Measurements from ENCODE around the gene CNDP2.
"Not testable (repeated sequence)": the region's sequence is repeated elsewhere in the genome, so short reads cannot be mapped to it uniquely, and the experiment has no call there.

Gene CNDP2

GRCh38 chr18:74524097-74524496, 27.9 kb downstream of the CNDP2 start:
- peaks cover 15% of the 10 kb centered on the region for H3K27me3 Mint-ChIP-seq
- H3K9me3 Mint-ChIP-seq = no peaks in the 10 kb centered on the region
- DNase-seq = no peak
- no peak overlapping the region for H3K4me3 Mint-ChIP-seq
- H3K36me3 Mint-ChIP-seq = peaks cover 22% of the 10 kb centered on the region
- H3K4me1 Mint-ChIP-seq = no peaks in the 10 kb centered on the region
- CTCF ChIA-PET = no interaction called here
- no peak overlapping the region for H3K27ac Mint-ChIP-seq

DNA sequence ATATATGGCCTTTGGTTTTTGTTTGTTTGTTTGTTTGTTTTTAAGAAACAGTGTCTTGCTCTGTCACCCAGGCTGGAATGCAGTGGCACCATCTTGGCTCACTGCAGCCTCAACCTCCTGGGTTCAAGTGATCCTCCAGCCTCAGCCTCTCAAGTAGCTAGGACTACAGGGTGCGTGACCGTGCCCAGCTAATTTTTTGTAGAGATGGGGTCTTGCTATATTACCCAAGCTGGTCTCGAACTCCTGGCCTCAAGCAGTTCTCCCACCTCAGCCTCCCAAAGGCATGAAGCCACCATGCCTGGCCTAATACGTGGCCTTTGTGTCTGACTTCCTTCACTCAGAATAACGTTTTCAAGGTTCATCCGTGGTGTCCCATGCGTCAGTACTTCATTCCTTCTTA, 28.8 kb downstream of the CNDP2 start:
- Mint-ChIP-seq H3K27me3 (peaks cover 17% of the 10 kb centered on the region), H3K36me3 (peaks cover 14% of the 10 kb centered on the region)
- CTCF ChIA-PET, H3K9me3 Mint-ChIP-seq, DNase-seq, H3K4me1 Mint-ChIP-seq, H3K27ac Mint-ChIP-seq, H3K4me3 Mint-ChIP-seq: not testable (repeated sequence)

GRCh38 chr18:74525741-74526140, 29.6 kb downstream of the CNDP2 start:
- Mint-ChIP-seq H3K4me1 (no peaks in the 10 kb centered on the region), H3K9me3 (no peaks in the 10 kb centered on the region), H3K27ac (no peak overlapping the region), H3K36me3 (peaks cover 6% of the 10 kb centered on the region), H3K4me3 (no peak overlapping the region), H3K27me3 (peaks cover 25% of the 10 kb centered on the region)
- CTCF ChIA-PET = no interaction called here
- no peak for DNase-seq

GRCh38 chr18:74526488-74526887, 30.3 kb downstream of the CNDP2 start:
- CTCF ChIA-PET = no interaction called here
- no peaks in the 10 kb centered on the region for H3K9me3 Mint-ChIP-seq
- DNase-seq = no peak

GRCh38 chr18:74528478-74528877, 32.3 kb downstream of the CNDP2 start:
- Mint-ChIP-seq H3K4me3 (no peak overlapping the region), H3K36me3 (no peaks in the 10 kb centered on the region), H3K4me1 (no peaks in the 10 kb centered on the region), H3K27me3 (peaks cover 29% of the 10 kb centered on the region), H3K9me3 (no peaks in the 10 kb centered on the region), H3K27ac (no peak overlapping the region)
- CTCF ChIA-PET = no interaction called here
- no peak for DNase-seq

More at GRCh38 chr18:74526488-74526887, 30.3 kb downstream of the CNDP2 start:
- Mint-ChIP-seq H3K27ac (no peak overlapping the region), H3K4me1 (no peaks in the 10 kb centered on the region), H3K36me3 (no peaks in the 10 kb centered on the region), H3K4me3 (no peak overlapping the region), H3K27me3 (peaks cover 28% of the 10 kb centered on the region)

- CTCF ChIA-PET = no interaction called here
- no peak overlapping the region for H3K4me3 Mint-ChIP-seq
- no peaks in the 10 kb centered on the region for H3K9me3 Mint-ChIP-seq
- H3K36me3 Mint-ChIP-seq = no peaks in the 10 kb centered on the region
- no peak overlapping the region for H3K27ac Mint-ChIP-seq
- peaks cover 33% of the 10 kb centered on the region for H3K27me3 Mint-ChIP-seq
- H3K4me1 Mint-ChIP-seq = no peaks in the 10 kb centered on the region
- no peak for DNase-seq
Observed at GRCh38 chr18:74528913-74529312, 32.8 kb downstream of the CNDP2 start.

DNA sequence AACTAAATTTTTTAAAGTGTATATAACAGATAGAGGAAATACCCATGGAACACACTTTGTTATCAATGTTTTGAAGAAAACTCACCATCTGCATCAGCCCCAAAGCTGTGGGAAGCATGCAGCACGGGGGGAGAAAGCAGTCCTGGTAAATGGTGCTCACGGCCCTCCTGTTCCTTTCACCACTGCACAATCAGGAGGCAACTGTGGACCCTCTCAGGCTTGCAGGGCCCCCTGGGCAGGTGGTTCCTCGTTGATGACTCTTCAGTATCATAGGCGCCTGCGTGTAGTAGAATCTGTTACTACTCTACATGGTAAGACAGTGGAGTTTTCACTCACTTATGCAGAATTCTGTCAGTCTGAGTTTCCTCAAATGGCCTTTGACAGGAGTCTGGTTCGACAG, 33.2 kb downstream of the CNDP2 start:
- H3K36me3 Mint-ChIP-seq = no peaks in the 10 kb centered on the region
- no peak overlapping the region for H3K4me3 Mint-ChIP-seq
- DNase-seq = no peak
- no peaks in the 10 kb centered on the region for H3K9me3 Mint-ChIP-seq
- no peak overlapping the region for H3K27ac Mint-ChIP-seq
- H3K27me3 Mint-ChIP-seq = peaks cover 38% of the 10 kb centered on the region
- CTCF ChIA-PET = no interaction called here
- H3K4me1 Mint-ChIP-seq = no peaks in the 10 kb centered on the region

GRCh38 chr18:74529811-74530583, 33.8 kb downstream of the CNDP2 start:
- CTCF ChIA-PET = interaction anchor here (2.1 kb wide), 1 partner anchor 22 kb away, joined by 8 read pairs; no protein-coding TSS in a partner anchor
- DNase-seq = no peak
- H3K27me3 Mint-ChIP-seq = peaks cover 38% of the 10 kb centered on the region
- no peaks in the 10 kb centered on the region for H3K36me3 Mint-ChIP-seq
- no peak overlapping the region for H3K4me3 Mint-ChIP-seq
- H3K27ac Mint-ChIP-seq = no peak overlapping the region
- no peaks in the 10 kb centered on the region for H3K9me3 Mint-ChIP-seq
- H3K4me1 Mint-ChIP-seq = no peaks in the 10 kb centered on the region

DNA sequence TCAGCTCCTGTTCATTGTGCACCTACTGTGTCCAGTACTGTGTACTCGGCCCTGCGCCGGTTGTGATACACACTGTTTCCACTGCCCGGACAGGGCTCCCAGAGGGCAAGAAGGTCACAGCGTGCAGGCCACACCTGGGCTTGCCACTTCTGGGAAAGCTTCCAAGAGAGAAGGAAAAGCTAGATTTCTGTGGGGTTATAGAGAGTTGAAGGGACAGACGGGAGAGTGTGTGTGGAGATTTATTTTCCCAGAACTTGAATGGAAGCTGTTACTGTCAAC, 34.4 kb downstream of the CNDP2 start:
- CTCF ChIA-PET = interaction anchor here (2.1 kb wide), 1 partner anchor 21 kb away, joined by 8 read pairs; no protein-coding TSS in a partner anchor
- Mint-ChIP-seq H3K9me3 (no peaks in the 10 kb centered on the region), H3K36me3 (no peaks in the 10 kb centered on the region), H3K27ac (no peak overlapping the region), H3K27me3 (peaks cover 36% of the 10 kb centered on the region), H3K4me1 (no peaks in the 10 kb centered on the region), H3K4me3 (no peak overlapping the region)
- no peak for DNase-seq

- CTCF ChIA-PET = interaction anchor here (1.0 to 2.1 kb wide), 2 partner anchors 21 to 188 kb away, joined by 3 to 8 read pairs; no protein-coding TSS in a partner anchor
- DNase-seq = no peak
- H3K36me3 Mint-ChIP-seq = no peaks in the 10 kb centered on the region
- H3K4me3 Mint-ChIP-seq = no peak overlapping the region
- H3K27me3 Mint-ChIP-seq = peaks cover 34% of the 10 kb centered on the region
- no peaks in the 10 kb centered on the region for H3K4me1 Mint-ChIP-seq
- no peaks in the 10 kb centered on the region for H3K9me3 Mint-ChIP-seq
- H3K27ac Mint-ChIP-seq = no peak overlapping the region
Observed at GRCh38 chr18:74531043-74531442, 34.9 kb downstream of the CNDP2 start.

- Mint-ChIP-seq H3K4me1 (no peaks in the 10 kb centered on the region), H3K9me3 (no peaks in the 10 kb centered on the region), H3K27me3 (peaks cover 23% of the 10 kb centered on the region), H3K36me3 (no peaks in the 10 kb centered on the region), H3K4me3 (no peak overlapping the region), H3K27ac (no peak overlapping the region)
- CTCF ChIA-PET = no interaction called here
- DNase-seq = no peak
Observed at GRCh38 chr18:74532511-74533025, 36.4 kb downstream of the CNDP2 start.

- peaks cover 23% of the 10 kb centered on the region for H3K27me3 Mint-ChIP-seq
Observed at GRCh38 chr18:74533666-74534065, 37.5 kb downstream of the CNDP2 start.

DNA sequence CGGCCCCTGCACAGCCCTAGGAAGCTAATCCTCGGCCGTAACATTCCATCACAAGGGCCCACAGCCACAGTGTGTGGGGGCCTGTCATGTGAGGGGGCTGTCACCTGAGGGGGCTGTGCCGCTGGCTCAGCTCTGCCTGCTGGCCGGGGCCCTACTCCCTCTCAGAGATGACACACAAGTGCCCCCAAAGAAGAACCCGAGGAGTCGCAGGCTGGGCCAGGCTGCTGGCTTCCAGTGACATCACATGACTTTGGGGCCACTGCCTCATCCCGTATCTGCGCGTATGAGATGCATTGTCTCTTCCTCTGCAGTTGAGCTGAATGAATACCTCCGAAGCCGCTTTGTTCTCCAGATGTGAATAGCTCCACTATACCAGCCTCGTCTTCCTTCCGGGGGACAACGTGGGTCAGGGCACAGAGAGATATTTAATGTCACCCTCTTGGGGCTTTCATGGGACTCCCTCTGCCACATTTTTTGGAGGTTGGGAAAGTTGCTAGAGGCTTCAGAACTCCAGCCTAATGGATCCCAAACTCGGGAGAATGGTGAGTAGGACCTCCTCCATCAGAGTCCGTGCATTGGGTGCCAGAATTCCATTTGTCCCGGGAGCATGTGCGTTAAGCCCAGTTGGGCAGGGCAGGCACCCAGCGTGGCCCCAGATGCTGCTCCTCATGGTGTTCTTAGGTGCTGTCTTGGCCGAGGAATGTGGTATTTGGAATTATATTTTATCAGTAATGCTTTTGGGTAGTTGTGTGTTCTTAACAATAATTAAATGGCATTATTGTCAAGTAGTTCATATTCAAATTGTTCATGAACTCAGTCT, 38.2 kb downstream of the CNDP2 start, which contains the start of gene CNDP1:
CNDP1 (plus strand) TSS at position 351 of the 820 bp plus-strand sequence; CDS start at position 519, 168 bp downstream.
- H3K27me3 Mint-ChIP-seq = peaks cover 27% of the 10 kb centered on the region
- CTCF ChIA-PET = interaction anchor here (0.6 kb wide), 1 partner anchor 193 kb away, joined by 3 read pairs; no protein-coding TSS in a partner anchor
- H3K27ac Mint-ChIP-seq = no peak within 1 kb of the TSS
- H3K4me1 Mint-ChIP-seq = no peaks in the 10 kb centered on the region
- H3K4me3 Mint-ChIP-seq = no peak within 1 kb of the TSS
- no peaks in the 10 kb centered on the region for H3K36me3 Mint-ChIP-seq
- no peaks in the 10 kb centered on the region for H3K9me3 Mint-ChIP-seq
- no peak for DNase-seq

More at GRCh38 chr18:74533666-74534065, 37.5 kb downstream of the CNDP2 start:
- H3K36me3 Mint-ChIP-seq = no peaks in the 10 kb centered on the region
- CTCF ChIA-PET = interaction anchor here (0.6 kb wide), 1 partner anchor 192 kb away, joined by 3 read pairs; no protein-coding TSS in a partner anchor
- no peak for DNase-seq
- H3K4me3 Mint-ChIP-seq = no peak overlapping the region
- no peak overlapping the region for H3K27ac Mint-ChIP-seq
- no peaks in the 10 kb centered on the region for H3K9me3 Mint-ChIP-seq
- H3K4me1 Mint-ChIP-seq = no peaks in the 10 kb centered on the region

- Mint-ChIP-seq H3K4me1 (no peaks in the 10 kb centered on the region), H3K27me3 (peaks cover 23% of the 10 kb centered on the region), H3K4me3 (no peak overlapping the region), H3K36me3 (no peaks in the 10 kb centered on the region), H3K27ac (no peak overlapping the region), H3K9me3 (no peaks in the 10 kb centered on the region)
- CTCF ChIA-PET = no interaction called here
- no peak for DNase-seq
Observed at GRCh38 chr18:74534981-74535649, 39.0 kb downstream of the CNDP2 start.
